Uterus (tissue), 4 donors: ENCODE data around the gene GOLIM4. TPM values are rescaled to one million over a fixed set of nuclear protein-coding genes. Genes with fewer than 3 reads are reported as not detected.

Experiments used
- DNase-seq, 2 donors: peaks; one replicate each; pipeline ENCODE4 v3.0.0-alpha.2; 2019 to 2020
- H3K27ac ChIP-seq, 2 donors: fragments of 200-600 bp; sonication (generic); 1 replicate in 1 of 2; 2 replicates in 1 of 2; pipeline ENCODE4 v1.5.1; 2016 to 2018
- H3K27me3 ChIP-seq, 2 donors: fragments of 200-600 bp; sonication (generic); one replicate each; pipeline ENCODE4 v1.5.1; 2018 to 2019; ENCODE audit warnings: control low read depth in 1 of 2
- H3K36me3 ChIP-seq, 2 donors: fragments of 200-600 bp; sonication (generic); one replicate each; pipeline ENCODE4 v1.5.1; 2019; ENCODE audit warnings: control low read depth in 1 of 2
- H3K4me1 ChIP-seq, 2 donors: fragments of 200-600 bp; sonication (generic); one replicate each; pipeline ENCODE4 v1.5.1; 2018 to 2019; ENCODE audit warnings: control low read depth in 1 of 2
- H3K4me3 ChIP-seq, 2 donors: fragments of 200-600 bp; sonication (generic); 1 replicate in 1 of 2; 2 replicates in 1 of 2; pipeline ENCODE4 v1.5.1; 2018 to 2019; ENCODE audit warnings: mild to moderate bottlenecking in 1 of 2
- H3K9me3 ChIP-seq, 2 donors: fragments of 200-600 bp; sonication (generic); one replicate each; pipeline ENCODE4 v1.5.1; 2019; ENCODE audit warnings: control low read depth in 1 of 2
- CTCF ChIP-seq, 4 experiments: fragments of 200-600 bp in 2 of 4; fragments of 450-650 bp in 2 of 4; sonication (generic) in 2 of 4; IDR thresholded peaks; one replicate each; pipeline ENCODE4 v1.5.1; 2016 to 2019; ENCODE audit warnings: antibody characterized with exemption in 4 of 4, mild to moderate bottlenecking in 2 of 4, moderate library complexity in 1 of 4
- POLR2A ChIP-seq, 2 donors: fragments of 450-650 bp; IDR thresholded peaks; one replicate each; pipeline ENCODE4 v1.6.1; 2016; ENCODE audit warnings: antibody characterized with exemption in 2 of 2, mild to moderate bottlenecking in 1 of 2, moderate library complexity in 1 of 2
- intact Hi-C: fragments of 100-400 bp; cut with DNase I; formaldehyde crosslinking; loops from one replicate; pipeline ENCODE4 v1.15.1; 2023; ENCODE audit warnings: low total_unique reads
- total RNA-seq, 4 donors: library from RNA; depleted of rRNA in 3 of 4; stranded (reverse); fragments of >200 nt in 3 of 4; gene quantifications; one replicate each; pipeline versions ENCODE4 v1.1.0 to v1.2.4, GENCODE V29; 2014 to 2023
- donor health status: DM: yes; HTN: yes; CAD: no.

Gene GOLIM4
- total RNA-seq, 4 donors from 2014 or later = 21.0 to 85.1 (median 29.7) TPM

GRCh38 chr3:168121184-168122017 is 25.7 kb upstream of the GOLIM4 start:
- TF ChIP-seq POLR2A (IDR thresholded peaks at IDR 0.05) = no peak
- intact Hi-C loops = no loop called here
- peak in 1 of 2 donors; percentile 22 for DNase-seq
- Histone ChIP-seq H3K9me3 (no peaks in the 10 kb centered on the region), H3K4me3 (no peak overlapping the region), H3K27me3 (no peaks in the 10 kb centered on the region), H3K27ac (no peak overlapping the region), H3K4me1 (no peaks in the 10 kb centered on the region), H3K36me3 (peaks cover 0 to 3% of the 10 kb centered on the region in 2 donors)

GRCh38 chr3:168117853-168118313 is 22.2 kb upstream of the GOLIM4 start:
- TF ChIP-seq CTCF (IDR thresholded peaks at IDR 0.05) (no peak), POLR2A (IDR thresholded peaks at IDR 0.05) (no peak)
- H3K9me3 ChIP-seq = no peaks in the 10 kb centered on the region
- H3K27ac ChIP-seq = no peak overlapping the region
- intact Hi-C loops = no loop called here
- H3K27me3 ChIP-seq = no peaks in the 10 kb centered on the region
- no peaks in the 10 kb centered on the region for H3K36me3 ChIP-seq
- no peaks in the 10 kb centered on the region for H3K4me1 ChIP-seq
- H3K4me3 ChIP-seq = no peak overlapping the region
- no peak for DNase-seq

- Histone ChIP-seq H3K4me3 (no peak overlapping the region), H3K27me3 (no peaks in the 10 kb centered on the region), H3K36me3 (no peaks in the 10 kb centered on the region), H3K4me1 (no peaks in the 10 kb centered on the region), H3K9me3 (no peaks in the 10 kb centered on the region), H3K27ac (no peak overlapping the region)
- DNase-seq = no peak
- intact Hi-C loops = no loop called here
- no peak for TF ChIP-seq POLR2A (IDR thresholded peaks at IDR 0.05)
- no peak for TF ChIP-seq CTCF (IDR thresholded peaks at IDR 0.05)
These were observed 21.3 kb upstream of the GOLIM4 start for GRCh38 chr3:168117059-168117458.

GRCh38 chr3:168116279-168116678 is 20.6 kb upstream of the GOLIM4 start:
- TF ChIP-seq CTCF (IDR thresholded peaks at IDR 0.05) (no peak), POLR2A (IDR thresholded peaks at IDR 0.05) (no peak)
- Histone ChIP-seq H3K9me3 (no peaks in the 10 kb centered on the region), H3K4me3 (no peak overlapping the region), H3K36me3 (no peaks in the 10 kb centered on the region), H3K4me1 (no peaks in the 10 kb centered on the region), H3K27ac (no peak overlapping the region), H3K27me3 (no peaks in the 10 kb centered on the region)
- peak in 1 of 2 donors; percentile 23 for DNase-seq
- intact Hi-C loops = no loop called here

GRCh38 chr3:168113848-168114247 is 18.1 kb upstream of the GOLIM4 start:
- Histone ChIP-seq H3K4me1 (no peaks in the 10 kb centered on the region), H3K9me3 (no peaks in the 10 kb centered on the region), H3K27ac (no peak overlapping the region), H3K4me3 (no peak overlapping the region), H3K36me3 (no peaks in the 10 kb centered on the region), H3K27me3 (no peaks in the 10 kb centered on the region)
- TF ChIP-seq POLR2A (IDR thresholded peaks at IDR 0.05) = no peak
- no peak for TF ChIP-seq CTCF (IDR thresholded peaks at IDR 0.05)
- no peak for DNase-seq
- intact Hi-C loops = no loop called here
